IPS-18c (cell line): ENCODE measurements around the gene GEMIN5.
"Not testable (repeated sequence)": the region's sequence is repeated elsewhere in the genome, so short reads cannot be mapped to it uniquely, and the experiment has no call there.

Source experiments
- H3K4me3 ChIP-seq: 2 replicates; pipeline ENCODE4 v1.7.0; 2013; ENCODE audit warnings: low read depth, mild to moderate bottlenecking, low read length, moderate library complexity; ENCODE audit not compliant: insufficient read depth
- H3K9me3 ChIP-seq: one replicate; pipeline ENCODE4 v1.6.1; 2013; ENCODE audit warnings: mild to moderate bottlenecking, low read length, moderate library complexity; ENCODE audit not compliant: control insufficient read depth, insufficient read depth

Gene GEMIN5, protein sequence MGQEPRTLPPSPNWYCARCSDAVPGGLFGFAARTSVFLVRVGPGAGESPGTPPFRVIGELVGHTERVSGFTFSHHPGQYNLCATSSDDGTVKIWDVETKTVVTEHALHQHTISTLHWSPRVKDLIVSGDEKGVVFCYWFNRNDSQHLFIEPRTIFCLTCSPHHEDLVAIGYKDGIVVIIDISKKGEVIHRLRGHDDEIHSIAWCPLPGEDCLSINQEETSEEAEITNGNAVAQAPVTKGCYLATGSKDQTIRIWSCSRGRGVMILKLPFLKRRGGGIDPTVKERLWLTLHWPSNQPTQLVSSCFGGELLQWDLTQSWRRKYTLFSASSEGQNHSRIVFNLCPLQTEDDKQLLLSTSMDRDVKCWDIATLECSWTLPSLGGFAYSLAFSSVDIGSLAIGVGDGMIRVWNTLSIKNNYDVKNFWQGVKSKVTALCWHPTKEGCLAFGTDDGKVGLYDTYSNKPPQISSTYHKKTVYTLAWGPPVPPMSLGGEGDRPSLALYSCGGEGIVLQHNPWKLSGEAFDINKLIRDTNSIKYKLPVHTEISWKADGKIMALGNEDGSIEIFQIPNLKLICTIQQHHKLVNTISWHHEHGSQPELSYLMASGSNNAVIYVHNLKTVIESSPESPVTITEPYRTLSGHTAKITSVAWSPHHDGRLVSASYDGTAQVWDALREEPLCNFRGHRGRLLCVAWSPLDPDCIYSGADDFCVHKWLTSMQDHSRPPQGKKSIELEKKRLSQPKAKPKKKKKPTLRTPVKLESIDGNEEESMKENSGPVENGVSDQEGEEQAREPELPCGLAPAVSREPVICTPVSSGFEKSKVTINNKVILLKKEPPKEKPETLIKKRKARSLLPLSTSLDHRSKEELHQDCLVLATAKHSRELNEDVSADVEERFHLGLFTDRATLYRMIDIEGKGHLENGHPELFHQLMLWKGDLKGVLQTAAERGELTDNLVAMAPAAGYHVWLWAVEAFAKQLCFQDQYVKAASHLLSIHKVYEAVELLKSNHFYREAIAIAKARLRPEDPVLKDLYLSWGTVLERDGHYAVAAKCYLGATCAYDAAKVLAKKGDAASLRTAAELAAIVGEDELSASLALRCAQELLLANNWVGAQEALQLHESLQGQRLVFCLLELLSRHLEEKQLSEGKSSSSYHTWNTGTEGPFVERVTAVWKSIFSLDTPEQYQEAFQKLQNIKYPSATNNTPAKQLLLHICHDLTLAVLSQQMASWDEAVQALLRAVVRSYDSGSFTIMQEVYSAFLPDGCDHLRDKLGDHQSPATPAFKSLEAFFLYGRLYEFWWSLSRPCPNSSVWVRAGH (N-terminal part only)

DNA sequence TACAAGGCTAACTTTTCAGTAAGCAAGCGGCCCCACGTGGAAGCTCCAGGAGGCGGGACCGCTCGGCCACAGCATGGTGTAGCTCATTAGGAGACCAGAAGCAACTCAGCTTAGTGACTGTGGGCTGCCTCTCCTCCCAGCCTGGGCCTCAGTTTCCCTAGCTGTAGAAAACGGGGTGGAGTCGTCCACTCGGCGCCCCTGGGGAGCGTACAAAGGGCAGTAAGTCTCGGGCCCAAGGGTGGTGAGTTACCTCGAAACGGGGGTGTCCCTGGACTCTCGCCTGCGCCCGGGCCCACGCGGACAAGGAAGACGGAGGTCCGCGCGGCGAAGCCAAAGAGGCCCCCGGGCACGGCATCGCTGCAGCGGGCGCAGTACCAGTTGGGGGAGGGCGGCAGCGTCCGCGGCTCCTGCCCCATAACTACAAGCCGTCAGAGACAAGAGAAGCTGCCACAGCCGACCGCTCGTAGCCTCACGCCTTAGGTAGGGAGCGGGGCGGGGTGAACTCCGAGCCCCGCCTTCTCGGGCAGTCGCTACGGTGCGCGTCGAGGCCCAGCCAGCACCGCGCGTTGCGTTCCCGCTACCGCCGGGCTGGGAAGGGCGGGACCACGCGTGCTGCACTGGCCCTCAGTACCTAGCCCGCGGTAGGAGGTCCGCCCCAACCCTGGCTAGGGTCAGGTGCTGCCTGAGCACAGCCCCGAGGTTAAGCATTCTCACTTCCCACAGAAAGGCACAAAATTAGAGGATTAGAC is at the start of gene GEMIN5:
Gene GEMIN5, minus strand, starts transcription at position 494 of the 749 bp plus-strand sequence. Its CDS starts 78 bp downstream, at position 416.
- H3K4me3 ChIP-seq = peak within 1 kb of the TSS; percentile 81

GRCh38 chr5:154986151-154986550 is 48.1 kb upstream of the GEMIN5 start:
- no peak overlapping the region for H3K4me3 ChIP-seq
- H3K9me3 ChIP-seq = peaks cover 4% of the 10 kb centered on the region

More for the DNA sequence above, at the start of gene GEMIN5:
- H3K9me3 ChIP-seq = no peaks in the 10 kb centered on the region

- no peak overlapping the region for H3K4me3 ChIP-seq
- peaks cover 2% of the 10 kb centered on the region for H3K9me3 ChIP-seq
Measured at GRCh38 chr5:154984946-154985516, 47.0 kb upstream of the GEMIN5 start.

DNA sequence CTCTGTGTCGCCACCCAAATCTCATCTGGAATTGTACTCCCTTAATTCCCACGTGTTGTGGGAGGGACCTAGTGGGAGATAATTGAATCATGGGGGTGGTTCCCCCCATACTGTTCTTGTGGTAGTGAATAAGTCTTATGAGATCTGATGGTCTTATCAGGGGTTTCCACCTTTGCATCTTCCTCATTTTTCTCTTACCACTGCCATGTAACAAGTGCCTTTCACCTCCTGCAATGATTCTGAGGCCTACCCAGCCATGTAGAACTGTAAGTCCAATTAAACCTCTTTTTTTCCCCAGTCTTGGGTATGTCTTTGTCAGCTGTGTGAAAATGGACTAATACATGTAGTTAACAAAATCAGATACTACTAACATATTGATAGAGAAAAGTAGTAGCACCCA is 40.3 kb upstream of the GEMIN5 start:
- not testable (repeated sequence) for H3K4me3 ChIP-seq, H3K9me3 ChIP-seq

DNA sequence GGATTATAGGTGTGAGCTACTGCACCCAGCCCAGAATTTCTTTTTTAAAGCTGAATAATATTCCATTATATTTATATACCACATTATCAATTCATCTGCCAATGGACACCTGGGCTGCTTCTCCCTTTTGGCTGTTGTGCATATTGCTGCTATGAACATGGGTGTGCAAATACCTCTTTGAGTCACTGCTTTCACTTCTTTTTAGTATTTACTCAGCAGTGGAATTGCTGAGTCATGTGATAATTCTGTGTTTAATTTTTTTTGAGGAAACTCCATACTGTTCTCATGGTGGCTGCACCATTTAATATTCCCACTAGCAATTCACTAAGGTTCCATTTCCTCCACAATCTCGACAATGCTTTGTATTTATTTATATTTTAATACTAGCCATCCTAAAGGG is 39.4 kb upstream of the GEMIN5 start:
- peaks cover 2% of the 10 kb centered on the region for H3K9me3 ChIP-seq
- no peak overlapping the region for H3K4me3 ChIP-seq

DNA sequence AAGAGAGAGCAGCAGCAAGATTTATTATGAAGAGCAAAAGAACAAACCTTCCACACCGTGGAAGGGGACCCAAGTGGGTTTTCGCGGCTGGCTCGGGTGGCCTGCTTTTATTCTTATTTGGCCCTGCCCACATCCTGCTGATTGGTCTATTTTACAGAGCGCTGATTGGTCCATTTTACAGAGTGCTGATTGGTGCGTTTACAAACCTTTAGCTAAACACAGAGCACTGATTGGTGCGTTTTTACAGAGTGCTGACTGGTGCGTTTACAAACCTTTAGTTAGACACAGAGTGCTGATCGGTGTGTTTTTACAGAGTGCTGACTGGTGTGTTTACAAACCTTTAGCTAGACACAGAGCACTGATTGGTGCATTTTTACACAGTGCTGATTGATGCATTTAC is 38.1 kb upstream of the GEMIN5 start:
- H3K9me3 ChIP-seq = not testable (repeated sequence)

DNA sequence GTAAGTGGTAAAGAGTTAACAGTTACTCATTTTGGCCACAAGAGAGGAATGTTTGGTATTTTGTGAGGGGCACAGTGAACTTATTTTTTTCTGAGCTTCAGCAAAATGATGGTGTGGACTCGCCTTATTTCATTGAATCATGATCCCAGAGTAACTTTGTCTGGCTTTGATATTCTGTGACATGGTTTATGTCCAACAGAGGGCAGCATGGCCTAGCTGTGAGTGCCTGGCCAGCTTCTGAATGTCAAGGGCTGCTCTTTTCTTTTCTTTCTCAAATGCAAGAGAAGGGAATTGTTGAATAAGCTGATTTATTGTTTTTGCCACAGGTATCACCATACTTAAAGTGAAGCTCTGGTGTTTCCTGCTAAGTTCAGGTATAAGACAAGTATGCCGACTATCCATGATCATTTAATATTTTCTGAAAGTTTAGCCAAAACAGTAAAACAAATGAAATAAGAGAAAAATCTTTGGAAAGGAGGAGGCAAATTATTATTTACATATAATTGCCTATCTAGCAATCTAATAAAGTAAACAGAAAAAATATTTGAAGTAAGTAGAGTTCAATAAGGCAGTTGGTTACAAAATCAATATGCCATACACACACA is 34.6 kb upstream of the GEMIN5 start:
- H3K9me3 ChIP-seq = no peaks in the 10 kb centered on the region
- no peak overlapping the region for H3K4me3 ChIP-seq

More for the DNA sequence above, 38.1 kb upstream of the GEMIN5 start:
- not testable (repeated sequence) for H3K4me3 ChIP-seq

- Histone ChIP-seq H3K9me3 (no peaks in the 10 kb centered on the region), H3K4me3 (no peak overlapping the region)
Measured at GRCh38 chr5:154971501-154971900, 33.5 kb upstream of the GEMIN5 start.

GRCh38 chr5:154970759-154971158 is 32.7 kb upstream of the GEMIN5 start:
- H3K9me3 ChIP-seq = no peaks in the 10 kb centered on the region
- no peak overlapping the region for H3K4me3 ChIP-seq

GRCh38 chr5:154968953-154969352 is 30.9 kb upstream of the GEMIN5 start:
- Histone ChIP-seq H3K4me3 (no peak overlapping the region), H3K9me3 (no peaks in the 10 kb centered on the region)

- no peak overlapping the region for H3K4me3 ChIP-seq
- H3K9me3 ChIP-seq = no peaks in the 10 kb centered on the region
Measured at GRCh38 chr5:154967421-154968024, 29.5 kb upstream of the GEMIN5 start.

DNA sequence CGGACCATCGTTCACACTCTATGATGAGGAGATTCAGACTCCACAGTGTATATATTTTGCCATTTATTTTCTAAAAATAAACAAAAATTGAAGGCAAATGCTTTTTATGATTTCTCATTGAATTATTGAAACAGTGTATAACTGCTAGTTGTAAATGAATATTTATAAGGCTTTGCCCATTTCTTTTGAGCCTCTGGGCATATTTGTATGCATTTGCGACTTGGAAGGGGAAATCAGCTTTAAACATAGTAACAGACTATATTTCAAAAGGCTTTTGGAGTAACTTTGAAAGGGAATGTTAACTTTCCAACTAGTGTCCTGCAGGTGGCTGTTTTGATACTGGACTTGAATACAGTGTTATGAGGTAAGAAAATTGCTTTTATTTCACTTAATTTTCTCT is 28.9 kb upstream of the GEMIN5 start:
- no peaks in the 10 kb centered on the region for H3K9me3 ChIP-seq
- no peak overlapping the region for H3K4me3 ChIP-seq

DNA sequence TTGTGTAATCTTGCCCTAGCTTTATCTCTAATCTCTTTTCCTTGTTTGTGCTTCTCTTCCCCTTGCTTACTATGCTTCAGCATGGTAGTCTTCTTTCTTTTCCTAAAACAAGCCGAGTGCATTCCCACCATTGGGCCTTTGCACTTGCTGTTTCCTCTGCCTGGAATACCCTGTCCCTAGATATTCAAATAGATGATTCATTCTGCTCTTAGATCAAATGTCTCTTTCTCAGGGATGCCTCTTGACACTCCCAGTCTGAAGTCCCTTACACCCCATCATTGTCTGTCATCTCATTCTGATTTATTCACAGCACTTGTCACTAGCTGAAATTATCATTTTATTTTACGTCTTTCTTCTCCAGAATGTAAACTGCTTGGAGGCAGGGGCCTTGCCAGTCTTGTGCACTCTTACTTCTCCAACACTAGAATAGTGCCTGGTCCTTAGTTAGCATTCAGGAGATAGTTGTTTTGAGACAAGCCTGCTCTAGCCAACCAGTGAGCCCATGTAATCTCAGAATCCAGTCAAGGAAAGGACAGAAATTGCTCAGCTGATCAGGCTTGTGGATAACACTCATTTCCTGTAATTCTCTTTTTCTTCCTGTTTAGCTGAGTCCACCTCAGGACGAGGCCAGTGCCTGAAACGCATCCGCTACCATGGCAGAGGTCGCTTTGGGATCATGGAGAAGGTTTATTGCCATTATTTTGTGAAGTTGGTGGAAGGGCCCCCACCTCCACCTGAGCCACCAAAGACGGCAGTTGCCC is 28.2 kb upstream of the GEMIN5 start:
- no peaks in the 10 kb centered on the region for H3K9me3 ChIP-seq

GRCh38 chr5:154962494-154962893 is 24.5 kb upstream of the GEMIN5 start:
- Histone ChIP-seq H3K4me3 (no peak overlapping the region), H3K9me3 (no peaks in the 10 kb centered on the region)

More for the DNA sequence above, 28.2 kb upstream of the GEMIN5 start:
- no peak overlapping the region for H3K4me3 ChIP-seq

- H3K9me3 ChIP-seq = no peaks in the 10 kb centered on the region
- H3K4me3 ChIP-seq = no peak overlapping the region
Measured at GRCh38 chr5:154956712-154957111, 18.7 kb upstream of the GEMIN5 start.
